Neural cell (in vitro differentiated cells): Measurements from ENCODE around the gene COL25A1. TPM values are rescaled to one million over a fixed set of nuclear protein-coding genes. Genes with fewer than 3 reads are reported as not detected.
"Not testable (repeated sequence)": the region's sequence is repeated elsewhere in the genome, so short reads cannot be mapped to it uniquely, and the experiment has no call there.

ENCODE experiments used
- H2AFZ ChIP-seq: fragments of 200-600, 300-800 bp; sonication (generic), shearing (Covaris generic); 2 replicates; pipeline ENCODE4 v1.6.0; 2014; ENCODE audit warnings: low read depth, mild to moderate bottlenecking, antibody characterized with exemption, low read length, moderate library complexity
- H3F3A ChIP-seq: fragments of 200-600 bp; shearing (Covaris generic); 2 replicates; pipeline ENCODE4 v1.6.1; 2016; ENCODE audit warnings: mild to moderate bottlenecking, moderate library complexity, mixed read lengths, antibody characterized with exemption, low read length; ENCODE audit not compliant: insufficient read depth, poor library complexity, severe bottlenecking
- H3K27ac ChIP-seq: fragments of 200-600, 300-800 bp; sonication (generic), shearing (Covaris generic); 2 replicates; pipeline ENCODE4 v1.5.1; 2014; ENCODE audit warnings: mild to moderate bottlenecking, low read length, moderate library complexity
- H3K27me3 ChIP-seq: fragments of 300-800, 200-600 bp; sonication (generic), shearing (Covaris generic); 2 replicates; pipeline ENCODE4 v1.6.0; 2014; ENCODE audit warnings: mild to moderate bottlenecking, low read depth, low read length, moderate library complexity; ENCODE audit not compliant: insufficient read depth
- H3K36me3 ChIP-seq: fragments of 300-800, 200-600 bp; sonication (generic), shearing (Covaris generic); 2 replicates; pipeline ENCODE4 v1.5.1; 2014; ENCODE audit warnings: mild to moderate bottlenecking, antibody characterized with exemption, low read length, moderate library complexity; ENCODE audit not compliant: insufficient read depth
- H3K4me2 ChIP-seq: fragments of 300-800, 200-600 bp; sonication (generic), shearing (Covaris generic); 2 replicates; pipeline ENCODE4 v1.6.0; 2014; ENCODE audit warnings: mild to moderate bottlenecking, low read length
- H3K4me3 ChIP-seq: fragments of 300-800, 200-600 bp; sonication (generic), shearing (Covaris generic); 2 replicates; pipeline ENCODE4 v1.5.1; 2014; ENCODE audit warnings: mild to moderate bottlenecking, low read length, moderate library complexity
- H3K79me2 ChIP-seq: fragments of 200-600 bp; shearing (Covaris generic); replicated peaks from 2 replicates; pipeline ENCODE4 v1.6.0; 2014; ENCODE audit warnings: mild to moderate bottlenecking, low read length, moderate library complexity; ENCODE audit not compliant: insufficient read depth
- H3K9ac ChIP-seq: fragments of 300-800, 200-600 bp; sonication (generic), shearing (Covaris generic); 2 replicates; pipeline ENCODE4 v1.6.1; 2016; ENCODE audit warnings: mild to moderate bottlenecking, low read length, mixed read lengths
- H3K9me2 ChIP-seq: fragments of 200-600 bp; shearing (Covaris generic); 2 replicates; pipeline ENCODE4 v1.6.1; 2016; ENCODE audit warnings: mild to moderate bottlenecking, low read length, mixed read lengths; ENCODE audit not compliant: insufficient read depth
- H3K9me3 ChIP-seq: fragments of 200-600, 300-800 bp; sonication (generic), shearing (Covaris generic); 2 replicates; pipeline ENCODE4 v1.6.1; 2016; ENCODE audit warnings: mild to moderate bottlenecking, mixed run types, low read length, moderate library complexity, mixed read lengths
- H4K20me1 ChIP-seq: fragments of 200-600 bp; shearing (Covaris generic); 2 replicates; pipeline ENCODE4 v1.6.1; 2016; ENCODE audit warnings: mild to moderate bottlenecking, mixed run types; ENCODE audit not compliant: insufficient read depth
- EP300 ChIP-seq: fragments of 450-650 bp; conservative IDR thresholded peaks from 2 replicates; pipeline ENCODE4 v1.6.1; 2014; ENCODE audit warnings: antibody characterized with exemption, mild to moderate bottlenecking, moderate library complexity; ENCODE audit not compliant: poor library complexity, severe bottlenecking
- EZH2 ChIP-seq: fragments of 200-600, 300-800 bp; shearing (Covaris generic), sonication (generic); IDR thresholded peaks from 2 replicates; pipeline ENCODE4 v1.6.1; 2014; ENCODE audit warnings: antibody characterized with exemption, low read length, borderline replicate concordance, mild to moderate bottlenecking; ENCODE audit not compliant: insufficient read depth, poor library complexity, severe bottlenecking
- MXI1 ChIP-seq: fragments of 450-650 bp; conservative IDR thresholded peaks from 2 replicates; pipeline ENCODE4 v1.6.1; 2014; ENCODE audit warnings: antibody characterized with exemption, mild to moderate bottlenecking; ENCODE audit not compliant: poor library complexity, severe bottlenecking
- POLR2AphosphoS5 ChIP-seq: IDR thresholded peaks from 2 replicates; pipeline ENCODE4 v1.6.1; 2012
- RAD21 ChIP-seq: fragments of 450-650 bp; conservative IDR thresholded peaks from 2 replicates; pipeline ENCODE4 v1.6.1; 2014; ENCODE audit warnings: antibody characterized with exemption, mild to moderate bottlenecking, moderate library complexity
- SMC3 ChIP-seq: fragments of 450-650 bp; conservative IDR thresholded peaks from 2 replicates; pipeline ENCODE4 v1.6.1; 2014; ENCODE audit warnings: antibody characterized with exemption, mild to moderate bottlenecking, moderate library complexity; ENCODE audit not compliant: poor library complexity
- TAF1 ChIP-seq: IDR thresholded peaks from 2 replicates; pipeline ENCODE4 v1.6.1; 2012; ENCODE audit warnings: low read depth
- polyA plus RNA-seq: library from polyadenylated mRNA; depleted of rRNA; stranded (reverse); fragments of >200 nt; gene quantifications from 2 replicates; pipeline ENCODE4 v1.2.3, GENCODE V29; 2014
- TF ChIP-seq, protein P1 (sequence below): IDR thresholded peaks from 2 replicates; pipeline ENCODE4 v1.6.1; 2012; ENCODE audit warnings: borderline replicate concordance
- TF ChIP-seq, protein P2 (sequence below): fragments of 450-650 bp; IDR thresholded peaks from 2 replicates; pipeline ENCODE4 v1.5.1; 2014; ENCODE audit warnings: antibody characterized with exemption, mild to moderate bottlenecking, moderate library complexity; ENCODE audit not compliant: poor library complexity, severe bottlenecking

The COL25A1 gene
- polyA plus RNA-seq, 1 donor from 2014 or later = 32.3 TPM

DNA sequence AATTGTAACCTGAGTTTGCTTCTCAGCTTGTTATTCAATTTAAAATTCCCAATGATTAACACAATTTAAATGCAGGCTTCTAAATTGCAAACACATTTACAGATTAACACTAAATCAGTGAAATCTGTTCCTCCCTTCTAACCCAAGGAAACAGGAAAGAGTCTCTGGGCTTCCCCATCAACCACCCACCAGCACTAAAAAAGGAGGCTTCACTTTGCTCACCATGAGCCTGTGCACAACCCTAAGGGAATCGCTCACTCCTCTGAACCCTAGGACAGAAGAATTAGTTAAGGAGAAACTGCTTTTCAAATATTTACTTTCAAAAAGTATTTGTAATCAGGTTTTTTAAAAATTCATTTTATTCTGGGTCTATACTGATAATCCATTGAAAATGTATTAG lies 155.3 kb downstream of the COL25A1 start:
- H2AFZ ChIP-seq = no peak overlapping the region

DNA sequence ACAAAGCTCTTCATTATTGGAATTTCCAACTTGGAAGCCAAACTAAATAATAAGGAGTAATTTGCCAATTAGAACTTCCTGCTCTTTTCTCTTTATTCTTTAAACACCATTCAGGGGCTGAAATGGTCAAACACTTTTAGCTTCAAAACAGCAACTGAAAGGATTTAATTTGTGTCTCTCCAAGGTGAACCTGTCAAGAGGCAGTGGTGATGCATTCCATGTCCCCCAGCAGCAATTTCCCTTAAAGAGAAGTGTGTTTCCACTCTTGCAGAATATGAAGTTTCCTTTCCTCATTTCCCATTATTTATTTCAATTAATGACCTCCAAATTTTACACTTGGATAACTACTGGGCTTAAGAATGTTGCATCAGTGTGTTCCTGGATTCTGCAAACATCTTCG lies 156.0 kb downstream of the COL25A1 start:
- Histone ChIP-seq H3K9ac (no peak overlapping the region), H3K79me2 (no peaks in the 10 kb centered on the region), H3K4me3 (no peak overlapping the region), H4K20me1 (no peaks in the 10 kb centered on the region), H3F3A (no peaks in the 10 kb centered on the region), H3K27me3 (no peaks in the 10 kb centered on the region), H3K4me2 (no peak overlapping the region), H3K27ac (no peak overlapping the region), H3K36me3 (no peaks in the 10 kb centered on the region), H3K9me3 (no peaks in the 10 kb centered on the region), H3K9me2 (no peaks in the 10 kb centered on the region), H2AFZ (no peak overlapping the region)
- TF ChIP-seq TAF1 = no peak
- no peak for TF ChIP-seq POLR2AphosphoS5
- no peak for TF ChIP-seq SMC3
- no peak for TF ChIP-seq MXI1
- TF ChIP-seq EZH2 = no peak
- no peak for TF ChIP-seq RAD21
- TF ChIP-seq, protein P1, sequence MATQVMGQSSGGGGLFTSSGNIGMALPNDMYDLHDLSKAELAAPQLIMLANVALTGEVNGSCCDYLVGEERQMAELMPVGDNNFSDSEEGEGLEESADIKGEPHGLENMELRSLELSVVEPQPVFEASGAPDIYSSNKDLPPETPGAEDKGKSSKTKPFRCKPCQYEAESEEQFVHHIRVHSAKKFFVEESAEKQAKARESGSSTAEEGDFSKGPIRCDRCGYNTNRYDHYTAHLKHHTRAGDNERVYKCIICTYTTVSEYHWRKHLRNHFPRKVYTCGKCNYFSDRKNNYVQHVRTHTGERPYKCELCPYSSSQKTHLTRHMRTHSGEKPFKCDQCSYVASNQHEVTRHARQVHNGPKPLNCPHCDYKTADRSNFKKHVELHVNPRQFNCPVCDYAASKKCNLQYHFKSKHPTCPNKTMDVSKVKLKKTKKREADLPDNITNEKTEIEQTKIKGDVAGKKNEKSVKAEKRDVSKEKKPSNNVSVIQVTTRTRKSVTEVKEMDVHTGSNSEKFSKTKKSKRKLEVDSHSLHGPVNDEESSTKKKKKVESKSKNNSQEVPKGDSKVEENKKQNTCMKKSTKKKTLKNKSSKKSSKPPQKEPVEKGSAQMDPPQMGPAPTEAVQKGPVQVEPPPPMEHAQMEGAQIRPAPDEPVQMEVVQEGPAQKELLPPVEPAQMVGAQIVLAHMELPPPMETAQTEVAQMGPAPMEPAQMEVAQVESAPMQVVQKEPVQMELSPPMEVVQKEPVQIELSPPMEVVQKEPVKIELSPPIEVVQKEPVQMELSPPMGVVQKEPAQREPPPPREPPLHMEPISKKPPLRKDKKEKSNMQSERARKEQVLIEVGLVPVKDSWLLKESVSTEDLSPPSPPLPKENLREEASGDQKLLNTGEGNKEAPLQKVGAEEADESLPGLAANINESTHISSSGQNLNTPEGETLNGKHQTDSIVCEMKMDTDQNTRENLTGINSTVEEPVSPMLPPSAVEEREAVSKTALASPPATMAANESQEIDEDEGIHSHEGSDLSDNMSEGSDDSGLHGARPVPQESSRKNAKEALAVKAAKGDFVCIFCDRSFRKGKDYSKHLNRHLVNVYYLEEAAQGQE = no peak
- no peak for TF ChIP-seq EP300
- TF ChIP-seq, protein P2, sequence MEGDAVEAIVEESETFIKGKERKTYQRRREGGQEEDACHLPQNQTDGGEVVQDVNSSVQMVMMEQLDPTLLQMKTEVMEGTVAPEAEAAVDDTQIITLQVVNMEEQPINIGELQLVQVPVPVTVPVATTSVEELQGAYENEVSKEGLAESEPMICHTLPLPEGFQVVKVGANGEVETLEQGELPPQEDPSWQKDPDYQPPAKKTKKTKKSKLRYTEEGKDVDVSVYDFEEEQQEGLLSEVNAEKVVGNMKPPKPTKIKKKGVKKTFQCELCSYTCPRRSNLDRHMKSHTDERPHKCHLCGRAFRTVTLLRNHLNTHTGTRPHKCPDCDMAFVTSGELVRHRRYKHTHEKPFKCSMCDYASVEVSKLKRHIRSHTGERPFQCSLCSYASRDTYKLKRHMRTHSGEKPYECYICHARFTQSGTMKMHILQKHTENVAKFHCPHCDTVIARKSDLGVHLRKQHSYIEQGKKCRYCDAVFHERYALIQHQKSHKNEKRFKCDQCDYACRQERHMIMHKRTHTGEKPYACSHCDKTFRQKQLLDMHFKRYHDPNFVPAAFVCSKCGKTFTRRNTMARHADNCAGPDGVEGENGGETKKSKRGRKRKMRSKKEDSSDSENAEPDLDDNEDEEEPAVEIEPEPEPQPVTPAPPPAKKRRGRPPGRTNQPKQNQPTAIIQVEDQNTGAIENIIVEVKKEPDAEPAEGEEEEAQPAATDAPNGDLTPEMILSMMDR = no peak

More for the DNA sequence above, 155.3 kb downstream of the COL25A1 start:
- TF ChIP-seq MXI1 (no peak), RAD21 (no peak), EP300 (no peak), EZH2 (no peak), POLR2AphosphoS5 (no peak), TAF1 (no peak), SMC3 (no peak)
- TF ChIP-seq, protein P2 = no peak
- TF ChIP-seq, protein P1 = no peak
- no peaks in the 10 kb centered on the region for H3K79me2 ChIP-seq
- H3K9me2 ChIP-seq = no peaks in the 10 kb centered on the region
- H3K9me3 ChIP-seq = no peaks in the 10 kb centered on the region
- no peaks in the 10 kb centered on the region for H3K27me3 ChIP-seq
- no peak overlapping the region for H3K4me2 ChIP-seq
- H3F3A ChIP-seq = no peaks in the 10 kb centered on the region
- H3K9ac ChIP-seq = no peak overlapping the region
- H3K36me3 ChIP-seq = no peaks in the 10 kb centered on the region
- no peak overlapping the region for H3K27ac ChIP-seq
- no peaks in the 10 kb centered on the region for H4K20me1 ChIP-seq
- no peak overlapping the region for H3K4me3 ChIP-seq

DNA sequence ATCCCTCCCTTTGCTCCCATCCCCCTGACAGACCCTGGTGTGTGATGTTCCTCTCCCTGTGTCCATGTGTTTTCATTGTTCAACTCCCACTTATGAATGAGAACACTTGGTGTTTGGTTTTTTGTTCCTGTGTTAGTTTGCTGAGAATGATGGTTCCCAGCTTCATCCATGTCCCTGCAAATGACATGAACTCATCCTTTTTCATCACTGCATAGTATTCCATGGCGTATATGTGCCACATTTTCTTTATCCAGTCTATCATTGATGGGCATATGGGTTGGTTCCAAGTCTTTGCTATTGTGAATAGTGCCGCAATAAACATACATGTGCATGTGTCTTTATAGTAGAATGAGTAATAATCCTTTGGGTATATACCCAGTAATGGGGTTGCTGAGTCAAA lies 164.3 kb downstream of the COL25A1 start:
- not testable (repeated sequence) for H2AFZ ChIP-seq, H3K79me2 ChIP-seq, H3K27me3 ChIP-seq, H3K9ac ChIP-seq, H3K4me3 ChIP-seq, H3K27ac ChIP-seq, H3K9me3 ChIP-seq, H4K20me1 ChIP-seq, H3K9me2 ChIP-seq, H3K36me3 ChIP-seq, H3K4me2 ChIP-seq, H3F3A ChIP-seq
